ENCODE data around the gene TSPOAP1. TPM values are rescaled to one million over a fixed set of nuclear protein-coding genes. Genes with fewer than 3 reads are reported as not detected.

Gene TSPOAP1
- total RNA-seq, 2 experiments from 2014 or later = 21.1 to 24.1 TPM

GRCh38 chr17:58268774-58269556 lies 59.6 kb downstream of the TSPOAP1 start:
- no peak for DNase-seq
- H3K27me3 Mint-ChIP-seq = peaks cover 15% of the 10 kb centered on the region
- TF ChIP-seq CTCF (IDR thresholded peaks at IDR 0.05) = no peak
- intact Hi-C loops (cut with micrococcal nuclease) = no loop called here
- CTCF ChIA-PET = no interaction called here
- ATAC-seq = no peak
- POLR2A ChIA-PET = no interaction called here
- no peaks in the 10 kb centered on the region for H3K9me3 Mint-ChIP-seq
- H3K4me1 Mint-ChIP-seq (ENCODE audit: low read depth) = no peaks in the 10 kb centered on the region
- no peak overlapping the region for H3K27ac Mint-ChIP-seq
- no peaks in the 10 kb centered on the region for H3K36me3 Mint-ChIP-seq (ENCODE audit: low read depth)
- H3K4me3 Mint-ChIP-seq = no peak overlapping the region

- ChIA-PET CTCF (no interaction called here), POLR2A (no interaction called here)
- no peak overlapping the region for H3K4me3 Mint-ChIP-seq
- TF ChIP-seq CTCF (IDR thresholded peaks at IDR 0.05) = no peak
- no peak overlapping the region for H3K27ac Mint-ChIP-seq
- intact Hi-C loops (cut with micrococcal nuclease) = no loop called here
- H3K9me3 Mint-ChIP-seq = no peaks in the 10 kb centered on the region
- no peak for ATAC-seq
- no peaks in the 10 kb centered on the region for H3K36me3 Mint-ChIP-seq (ENCODE audit: low read depth)
- no peak for DNase-seq
- no peaks in the 10 kb centered on the region for H3K4me1 Mint-ChIP-seq (ENCODE audit: low read depth)
- peaks cover 19% of the 10 kb centered on the region for H3K27me3 Mint-ChIP-seq
These were observed 60.3 kb downstream of the TSPOAP1 start for GRCh38 chr17:58268326-58268725.

GRCh38 chr17:58267347-58268324 lies 61.0 kb downstream of the TSPOAP1 start:
- no peak for DNase-seq
- H3K27ac Mint-ChIP-seq = no peak overlapping the region
- no peak for ATAC-seq
- H3K36me3 Mint-ChIP-seq (ENCODE audit: low read depth) = no peaks in the 10 kb centered on the region
- H3K4me3 Mint-ChIP-seq = no peak overlapping the region
- H3K4me1 Mint-ChIP-seq (ENCODE audit: low read depth) = no peaks in the 10 kb centered on the region
- intact Hi-C loops (cut with micrococcal nuclease) = no loop called here
- no peaks in the 10 kb centered on the region for H3K9me3 Mint-ChIP-seq
- CTCF ChIA-PET = no interaction called here
- peaks cover 24% of the 10 kb centered on the region for H3K27me3 Mint-ChIP-seq
- TF ChIP-seq CTCF (IDR thresholded peaks at IDR 0.05) = no peak
- POLR2A ChIA-PET = no interaction called here

- ChIA-PET CTCF (interaction anchor here (0.9 kb wide), 1 partner anchor 17 kb away, joined by 3 read pairs; no protein-coding TSS in a partner anchor), POLR2A (interaction anchor here (0.5 kb wide), 1 partner anchor 71 kb away, joined by 3 read pairs; no protein-coding TSS in a partner anchor)
- TF ChIP-seq CTCF (IDR thresholded peaks at IDR 0.05) = no peak
- no peaks in the 10 kb centered on the region for H3K36me3 Mint-ChIP-seq (ENCODE audit: low read depth)
- no peak overlapping the region for H3K4me3 Mint-ChIP-seq
- peaks cover 32% of the 10 kb centered on the region for H3K27me3 Mint-ChIP-seq
- DNase-seq = no peak
- H3K27ac Mint-ChIP-seq = no peak overlapping the region
- no peaks in the 10 kb centered on the region for H3K9me3 Mint-ChIP-seq
- intact Hi-C loops (cut with micrococcal nuclease) = no loop called here
- no peaks in the 10 kb centered on the region for H3K4me1 Mint-ChIP-seq (ENCODE audit: low read depth)
- no peak for ATAC-seq
These were observed 62.4 kb downstream of the TSPOAP1 start for GRCh38 chr17:58265902-58266875.
